Measurements from ENCODE around the gene CCDC197.

GRCh38 chr14:94043756-94044475, 46.8 kb downstream of the CCDC197 start:
- no peak for TF ChIP-seq CTCF (IDR thresholded peaks at IDR 0.05)
- TF ChIP-seq POLR2A (IDR thresholded peaks at IDR 0.05) = no peak
- TF ChIP-seq POLR2AphosphoS5 (IDR thresholded peaks at IDR 0.05) = no peak

Data from prostate gland (tissue), 2 donors.